Measurements from ENCODE around the gene FCN1.
"Not testable (repeated sequence)": the region's sequence is repeated elsewhere in the genome, so short reads cannot be mapped to it uniquely, and the experiment has no call there.

The FCN1 gene

DNA sequence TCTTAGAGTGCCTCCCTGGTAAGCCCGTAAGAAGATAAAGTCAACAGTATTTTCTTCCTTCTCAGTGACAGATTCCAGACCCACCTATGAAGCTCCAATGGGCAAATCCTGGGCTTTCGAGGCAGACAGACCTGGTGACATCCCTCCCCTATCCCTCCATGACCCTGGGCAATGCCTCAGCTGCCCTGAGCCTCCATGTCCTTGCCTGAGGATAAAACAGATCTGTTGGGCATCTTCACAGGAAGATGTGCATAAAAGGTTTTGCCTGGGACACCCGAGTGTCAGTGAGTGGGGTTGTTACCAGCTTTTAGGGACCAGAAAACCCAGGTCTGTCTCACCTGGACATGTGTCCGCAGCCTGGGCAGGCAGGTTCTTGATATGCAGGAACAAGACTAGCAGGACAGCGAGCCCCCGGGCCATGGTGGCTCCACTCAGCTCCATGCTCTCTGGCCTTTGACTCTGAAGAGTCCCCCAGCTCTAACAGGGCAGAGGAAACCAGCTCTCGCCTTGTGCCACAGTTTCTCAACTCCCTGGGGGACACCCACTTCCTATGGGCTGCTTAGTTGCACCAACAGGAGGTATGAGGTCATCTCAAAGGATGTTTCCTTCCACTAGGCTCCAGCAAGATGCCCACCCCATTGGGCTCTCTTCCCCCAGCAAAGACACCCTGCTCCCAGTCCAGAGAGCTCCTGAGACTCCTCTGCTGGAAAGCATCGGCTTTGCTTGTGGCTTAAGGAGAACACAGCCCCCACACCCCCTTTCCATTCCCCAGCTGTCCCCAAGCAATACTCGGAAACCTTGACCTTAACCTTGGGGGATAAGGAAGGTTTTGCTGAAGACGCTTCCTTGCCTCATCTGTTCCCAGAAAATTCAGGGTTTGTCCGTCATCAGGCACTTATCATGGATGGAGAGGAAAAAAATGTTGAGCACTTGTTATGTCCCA is at the start of gene FCN1:
FCN1 (minus strand) TSS at position 482 of the 943 bp plus-strand sequence; CDS start at position 441, 41 bp downstream.
- DNase-seq, result no peak

DNA sequence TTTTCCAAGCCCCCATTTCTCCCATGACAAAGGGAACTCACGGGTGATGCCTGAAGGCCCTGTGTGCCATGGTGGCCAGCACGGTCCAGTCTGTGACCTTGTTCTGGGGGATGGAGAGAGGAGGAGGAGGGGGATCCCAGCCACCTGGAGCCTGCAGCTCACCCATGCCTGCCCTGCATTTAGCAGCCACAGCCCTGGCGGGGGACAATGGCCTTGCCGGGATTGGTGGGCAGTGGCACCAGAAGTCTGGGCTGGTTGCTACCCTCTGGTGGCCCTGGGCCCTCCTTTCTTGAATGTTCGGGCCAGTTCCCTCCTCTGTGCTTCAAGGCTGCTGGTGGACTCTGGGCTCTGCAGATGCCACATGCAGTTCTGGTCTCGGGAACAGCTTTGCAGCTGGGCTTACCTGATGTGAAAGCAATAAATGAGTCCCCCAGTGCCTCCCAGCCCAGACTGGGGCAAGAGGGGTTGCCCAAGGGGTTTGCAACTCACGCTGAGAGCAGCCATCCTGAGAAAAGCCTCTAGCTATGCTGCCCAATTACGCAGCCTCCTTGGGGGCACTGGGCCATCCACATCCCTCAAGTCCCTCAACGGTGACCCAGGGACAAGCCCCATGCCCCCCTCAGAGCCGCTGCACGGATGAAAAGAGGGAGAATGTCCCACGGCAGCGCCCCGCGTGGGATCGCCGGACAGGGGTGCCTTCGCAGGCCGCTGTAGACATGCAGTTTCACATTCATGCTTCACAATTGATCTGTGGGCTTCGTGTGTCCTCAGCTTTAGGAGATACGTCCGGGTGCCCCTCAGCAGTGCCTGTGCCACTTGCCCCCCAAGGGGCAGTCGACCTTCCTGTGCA is 49.2 kb upstream of the FCN1 start:
- DNase-seq, result no peak

DNA sequence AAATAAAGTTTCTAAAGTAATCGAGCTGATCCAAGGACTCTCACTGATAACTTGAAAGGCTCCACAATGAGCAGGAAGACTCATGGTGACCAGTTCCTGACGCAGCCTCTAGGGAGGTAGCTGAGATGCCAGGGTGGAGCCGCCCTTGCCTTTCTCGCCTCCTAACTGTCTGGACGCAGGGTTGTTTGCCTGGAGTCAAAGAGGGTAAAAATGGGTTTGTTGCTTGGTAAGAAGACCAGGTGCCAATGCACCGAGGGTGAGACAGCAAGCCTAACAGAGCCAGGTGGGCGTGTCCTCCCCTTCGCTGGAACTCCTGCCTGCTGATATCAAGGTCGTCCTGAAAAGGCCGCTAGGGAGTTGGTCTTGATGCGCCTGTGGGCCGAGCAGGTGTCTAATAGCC is 48.6 kb upstream of the FCN1 start:
- no peak for DNase-seq

DNA sequence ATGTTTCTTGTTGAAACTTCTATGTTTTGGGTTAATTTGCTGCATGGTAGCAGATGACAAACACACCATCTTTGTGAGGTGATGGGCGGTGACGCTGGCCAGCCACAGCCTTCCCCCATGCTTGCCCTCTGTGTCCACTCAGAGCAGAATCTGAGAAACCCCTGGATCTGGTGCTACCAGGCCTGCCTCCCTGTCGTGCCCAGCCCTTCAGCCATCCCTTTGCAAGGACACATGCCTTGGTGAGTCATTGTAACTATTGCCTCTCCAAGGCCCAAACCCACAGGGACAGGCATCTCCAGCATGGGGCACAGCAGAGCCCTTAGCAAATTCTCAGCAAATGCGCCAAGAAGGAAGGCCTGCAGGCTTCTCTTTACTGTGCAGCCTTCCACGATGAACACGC is 48.1 kb upstream of the FCN1 start:
- no peak for DNase-seq

DNA sequence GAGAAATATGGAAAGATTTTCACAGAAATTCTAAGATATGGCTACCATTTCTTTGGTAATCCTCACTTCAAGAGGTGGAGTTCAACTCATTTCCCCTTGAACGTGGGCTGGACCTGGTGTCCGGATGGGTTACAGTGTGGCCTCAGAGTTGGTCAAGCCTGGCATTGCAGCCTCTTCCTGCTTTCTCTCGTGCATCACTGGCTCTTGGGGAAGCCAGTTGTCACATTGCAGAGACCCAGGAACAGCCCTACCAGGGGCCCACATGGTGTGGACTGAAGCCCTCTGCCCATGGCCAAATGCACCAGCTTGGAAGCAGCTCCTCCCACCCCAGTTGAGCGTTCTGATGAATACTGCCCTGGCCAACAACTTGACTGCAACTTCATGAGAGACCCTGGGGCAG is 47.7 kb upstream of the FCN1 start:
- DNase-seq, result no peak

DNA sequence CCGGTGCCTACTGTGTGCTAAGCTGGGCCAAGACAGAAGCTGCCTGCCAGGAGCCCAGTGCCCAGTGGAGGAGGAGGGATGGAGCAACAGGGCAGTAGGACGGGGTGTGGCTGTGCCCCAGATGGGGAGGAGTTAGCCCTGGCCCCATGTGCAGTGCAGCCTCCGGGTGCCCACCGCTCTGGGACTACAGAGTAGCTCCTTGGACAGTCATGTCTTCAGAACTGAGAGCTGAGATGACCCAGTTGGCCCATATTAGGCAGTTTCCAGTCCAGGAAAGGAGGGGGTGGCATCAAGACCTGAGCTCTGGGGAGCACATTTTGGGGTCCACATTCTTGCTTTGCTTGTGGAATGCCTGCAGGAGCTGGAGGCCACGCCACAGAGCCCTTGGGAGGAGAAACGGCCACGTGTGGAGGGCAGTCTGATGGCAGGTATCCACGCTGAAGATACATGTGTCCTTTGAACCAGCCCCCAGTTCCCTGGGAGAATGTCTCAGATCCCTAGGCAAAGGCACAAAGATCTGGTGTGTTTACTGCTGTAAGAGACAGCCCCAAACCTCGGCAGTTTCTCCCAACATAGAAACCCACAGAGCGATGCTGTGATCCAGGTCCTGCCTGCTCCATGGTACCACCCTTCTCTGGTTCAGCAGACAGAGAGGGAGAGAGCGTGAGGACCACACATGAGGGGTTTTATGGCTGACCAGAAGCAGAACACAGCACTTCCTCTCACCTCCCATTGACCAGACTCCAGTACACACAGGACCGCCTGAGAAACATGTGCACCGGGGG is 46.8 kb upstream of the FCN1 start:
- no peak for DNase-seq

DNA sequence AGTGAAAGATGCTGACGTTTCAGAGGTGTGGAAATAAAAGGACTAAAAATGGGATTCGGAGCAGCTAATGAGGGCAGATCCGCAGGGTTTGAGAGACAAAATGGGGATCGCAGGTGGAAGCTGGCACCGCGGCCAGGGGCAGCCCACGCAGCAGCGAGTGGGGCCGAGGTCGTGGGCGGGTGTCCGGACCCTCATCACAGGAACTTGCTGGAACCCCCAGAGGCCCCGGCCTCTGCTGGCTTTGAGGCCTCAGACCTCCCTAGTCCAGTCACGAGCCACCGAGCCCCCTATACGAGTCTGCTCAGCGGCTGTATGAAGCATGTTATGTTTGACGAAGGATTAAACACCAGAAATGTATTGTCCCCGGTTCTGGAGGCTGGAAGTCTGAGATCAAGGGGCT is 45.8 kb upstream of the FCN1 start:
- no peak for DNase-seq

DNA sequence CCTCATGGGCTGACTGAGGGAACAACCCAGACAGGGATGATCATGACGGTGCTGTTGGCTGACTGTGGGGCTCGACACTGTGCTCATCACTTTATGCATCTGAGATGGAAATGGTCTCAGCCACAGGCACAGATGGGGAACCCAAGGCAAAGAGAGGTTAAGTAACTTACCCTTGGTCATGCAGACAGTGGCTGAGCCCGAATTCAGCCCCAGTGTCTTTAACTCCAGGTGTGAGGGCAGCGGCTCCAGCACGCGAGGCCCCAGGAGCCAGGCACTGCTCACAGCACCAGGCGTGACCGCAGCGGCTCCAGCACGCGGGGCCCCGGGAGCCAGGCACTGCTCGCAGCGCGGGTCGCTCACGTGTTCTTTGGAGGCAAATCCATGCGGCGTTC is 45.3 kb upstream of the FCN1 start:
- no peak for DNase-seq

DNA sequence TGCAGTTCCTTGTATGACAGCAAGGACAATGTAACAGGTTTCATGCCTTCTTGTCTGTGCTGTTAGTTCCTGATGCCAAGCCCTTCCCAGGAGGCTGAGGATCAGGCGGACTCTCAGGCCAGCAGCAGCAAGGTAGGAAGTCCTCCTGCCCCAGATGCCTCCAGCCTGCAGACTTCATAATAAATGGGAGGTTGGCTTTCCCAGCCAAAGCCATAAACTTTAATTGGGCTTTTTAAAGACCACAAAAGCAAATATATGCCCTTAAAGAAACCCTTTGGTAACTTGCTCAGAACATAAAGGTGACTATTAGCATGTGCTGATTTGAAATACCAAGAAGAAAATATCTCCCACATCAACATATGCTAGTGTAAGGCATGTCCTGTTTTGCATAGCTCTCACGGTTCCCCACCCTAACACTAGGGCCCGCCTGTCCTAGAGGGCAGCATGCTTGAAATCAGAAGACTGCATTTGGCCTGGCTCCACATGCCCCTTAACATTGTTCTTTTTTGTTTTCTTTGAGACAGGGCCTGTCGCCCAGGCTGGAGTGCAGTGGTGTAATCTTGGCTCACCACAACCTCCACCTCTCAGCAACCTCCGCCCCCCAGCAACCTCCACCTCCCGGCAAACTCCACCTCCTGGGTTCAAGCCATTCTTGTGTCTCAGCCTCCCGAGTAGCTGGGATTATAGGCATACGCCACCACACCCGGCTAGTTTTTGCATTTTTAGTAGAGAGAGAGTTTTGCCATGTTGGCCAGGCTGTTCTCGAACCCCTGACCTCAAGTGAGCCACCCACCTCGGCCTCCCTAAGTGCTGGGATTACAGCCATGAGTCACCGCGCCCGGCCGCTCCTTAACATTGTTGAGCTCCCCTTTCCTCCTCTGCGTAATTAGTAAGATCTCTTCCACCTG is 44.6 kb upstream of the FCN1 start:
- DNase-seq, result no peak

DNA sequence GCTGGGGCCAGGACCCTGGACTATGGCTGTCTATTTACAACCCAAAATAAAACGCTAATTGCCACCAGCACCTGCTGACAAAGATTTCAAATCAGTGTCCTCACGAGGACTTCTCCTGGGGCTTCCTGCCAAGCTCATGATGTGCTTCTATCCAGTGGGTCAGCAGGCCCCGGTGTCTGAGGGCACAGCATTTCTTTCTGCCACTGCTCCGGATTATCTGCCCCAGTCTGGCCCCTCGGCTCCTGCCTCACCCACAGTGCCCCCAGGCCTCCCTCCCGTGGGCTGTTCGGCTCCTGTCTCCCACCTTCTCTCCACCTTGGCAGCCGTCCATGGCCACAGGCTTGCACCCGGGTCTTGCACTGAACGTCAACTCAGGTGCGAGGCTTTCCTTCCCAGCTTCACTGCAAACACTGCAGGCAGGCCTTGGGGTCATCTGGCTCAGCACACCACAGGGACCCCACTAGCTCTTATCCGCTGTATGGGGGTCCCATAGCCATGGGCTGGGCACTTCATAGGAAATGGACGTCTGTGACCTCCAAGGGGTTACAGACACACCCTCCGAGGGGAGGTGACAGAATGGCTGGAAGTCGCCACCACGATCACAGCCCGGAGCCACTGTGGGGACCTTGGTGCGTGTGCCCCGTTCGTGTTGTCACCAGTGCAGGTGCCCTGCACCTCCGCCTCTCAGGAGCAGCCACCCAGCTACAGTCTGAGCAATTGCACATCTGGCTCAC is 43.8 kb upstream of the FCN1 start:
- DNase-seq, result no peak

DNA sequence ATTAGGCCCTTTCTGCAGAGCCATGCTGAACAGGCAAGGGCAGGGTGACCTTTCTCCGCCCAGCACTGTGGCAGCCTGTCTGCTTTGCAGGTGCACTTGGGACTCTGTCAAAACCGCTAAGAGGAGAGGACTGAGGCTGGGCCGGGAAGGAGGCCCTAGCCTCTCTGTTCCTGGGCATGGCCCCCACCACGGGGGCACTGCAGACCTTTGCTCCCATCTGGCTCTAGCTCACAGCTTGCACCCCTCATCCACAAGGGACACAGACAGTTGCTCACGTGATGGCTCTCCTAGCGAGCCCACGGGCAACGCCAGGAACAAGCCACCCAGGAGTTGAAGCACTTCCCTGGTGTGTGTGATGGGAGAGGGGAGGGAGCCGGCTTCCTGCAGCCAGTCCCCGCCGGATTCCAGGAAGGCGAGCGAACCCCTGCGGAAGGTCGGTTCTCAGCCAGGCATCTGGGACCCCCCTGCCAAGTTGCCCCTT is 43.0 kb upstream of the FCN1 start:
- no peak for DNase-seq

DNA sequence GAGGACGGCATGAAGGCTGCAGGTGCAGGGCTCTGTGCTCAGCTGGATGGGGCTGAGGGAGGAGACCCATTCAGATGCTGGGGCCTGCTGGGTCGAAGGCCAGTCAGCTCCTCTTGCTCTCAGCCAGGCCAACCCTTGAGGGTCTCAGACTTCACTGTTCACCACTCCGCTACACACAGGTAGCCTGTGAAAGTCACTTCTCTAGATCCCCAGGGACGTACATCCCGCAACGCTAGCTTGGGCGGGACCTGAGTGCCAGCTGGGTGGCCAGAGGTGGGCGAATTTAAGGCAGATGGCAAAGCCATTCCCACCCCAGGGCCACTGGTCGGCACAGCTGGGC is 42.2 kb upstream of the FCN1 start:
- no peak for DNase-seq

DNA sequence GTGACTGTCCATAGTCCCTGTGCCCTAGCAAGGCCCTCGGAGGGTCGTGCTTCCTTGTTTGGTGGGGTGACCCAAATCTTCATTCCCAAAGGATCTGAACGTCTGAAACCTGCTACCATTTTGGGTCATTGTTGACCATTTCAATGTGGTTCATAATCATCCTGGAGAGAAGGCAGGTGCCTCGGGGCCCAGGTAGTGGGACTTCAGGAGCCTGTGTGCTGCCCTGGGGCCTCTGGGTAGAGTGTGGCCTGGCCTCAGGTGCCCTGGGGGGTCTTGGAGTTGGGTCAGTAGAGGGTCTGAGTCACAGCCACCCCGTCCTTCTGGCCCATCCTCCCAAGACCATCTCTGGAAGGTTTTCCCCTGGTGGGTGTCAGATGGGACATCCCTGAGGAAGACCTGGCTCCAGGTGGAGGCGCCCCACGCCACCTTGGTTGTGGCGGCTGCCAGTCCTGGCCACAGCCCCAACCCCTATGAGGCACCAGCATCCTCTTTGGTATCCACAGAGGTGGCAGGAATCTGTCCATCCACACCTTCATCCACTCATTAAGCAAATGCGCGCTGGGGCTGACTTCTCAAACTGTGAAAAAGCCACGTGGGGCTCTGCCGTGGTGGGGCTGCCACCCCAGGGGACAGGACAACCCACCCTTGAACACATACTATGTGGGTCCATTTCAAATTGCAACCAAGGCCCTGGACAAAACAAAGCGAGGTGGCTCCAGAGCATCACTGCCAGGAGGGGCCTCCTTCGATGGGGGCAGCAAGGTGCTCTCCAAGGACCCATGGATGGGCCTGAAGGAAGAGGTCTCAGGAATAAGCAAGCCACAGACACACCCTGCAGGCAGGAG is 41.6 kb upstream of the FCN1 start:
- DNase-seq, result no peak

DNA sequence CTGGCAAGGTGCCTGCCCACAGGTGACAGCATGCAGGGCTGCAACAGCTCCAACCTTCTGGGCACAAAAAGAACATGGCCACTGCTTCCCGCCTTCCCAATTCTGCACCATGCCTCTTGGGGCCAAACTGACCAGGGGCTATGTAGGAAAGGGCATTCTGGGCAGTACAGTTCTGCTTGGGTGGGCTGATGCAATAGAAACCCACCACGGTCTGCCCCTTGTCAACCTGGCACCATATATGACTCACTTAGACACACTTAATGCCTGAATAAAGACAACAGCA is 40.2 kb upstream of the FCN1 start:
- DNase-seq, result no peak

DNA sequence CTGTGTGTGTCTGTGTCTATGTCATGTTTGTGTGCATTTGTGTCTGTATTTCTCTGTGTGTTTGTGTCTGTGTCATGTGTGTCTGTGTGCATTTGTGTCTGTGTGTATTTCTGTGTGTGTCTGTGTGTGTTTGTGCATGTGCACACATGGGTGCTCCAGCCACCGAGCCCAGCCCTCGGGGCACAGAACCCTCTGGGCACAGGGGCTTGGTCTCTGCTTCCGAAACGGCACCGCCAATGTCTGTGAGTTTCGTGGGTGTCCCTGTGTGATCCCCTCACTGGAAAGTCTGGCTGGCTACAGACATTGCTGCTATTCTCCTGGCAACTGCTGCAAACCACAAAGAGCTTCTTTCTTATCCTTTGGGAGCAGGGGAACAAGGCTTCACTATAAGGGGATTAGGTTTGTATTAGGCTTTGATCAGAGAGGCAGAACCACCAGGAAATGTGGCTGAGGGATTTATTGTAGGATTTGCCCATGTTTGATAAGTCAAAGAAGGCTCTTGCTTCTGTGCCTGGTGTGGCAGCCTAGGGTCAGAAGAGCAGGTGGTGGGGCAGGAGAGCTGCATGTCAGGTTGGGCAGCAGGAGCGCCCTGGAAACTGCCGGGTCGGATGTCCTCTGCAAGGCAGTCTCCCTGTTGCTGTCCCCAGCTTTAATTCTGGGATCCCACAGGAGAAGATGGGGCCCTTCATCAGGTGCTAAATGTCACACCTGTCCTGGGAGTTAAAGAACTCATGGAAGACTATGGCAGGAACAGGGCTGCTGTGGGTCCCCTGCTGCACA is 39.6 kb upstream of the FCN1 start:
- DNase-seq, result no peak

DNA sequence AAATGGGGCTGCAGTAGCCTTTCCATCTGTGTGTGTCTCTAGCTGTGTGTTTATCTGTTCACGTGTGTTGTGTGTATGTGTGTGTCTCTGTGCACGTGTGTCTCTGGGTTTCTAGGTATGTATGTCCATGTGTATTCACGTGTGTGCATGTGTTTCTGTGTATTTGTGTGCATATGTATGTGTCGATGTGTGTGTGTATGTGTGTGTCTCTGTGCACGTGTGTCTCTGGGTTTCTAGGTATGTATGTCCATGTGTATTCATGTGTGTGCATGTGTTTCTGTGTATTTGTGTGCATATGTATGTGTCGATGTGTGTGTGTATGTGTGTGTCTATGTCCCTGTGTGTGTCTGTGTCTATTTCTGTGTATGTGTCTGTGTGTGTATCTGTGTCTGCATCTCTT is 38.7 kb upstream of the FCN1 start:
- DNase-seq, result not testable (repeated sequence)

DNA sequence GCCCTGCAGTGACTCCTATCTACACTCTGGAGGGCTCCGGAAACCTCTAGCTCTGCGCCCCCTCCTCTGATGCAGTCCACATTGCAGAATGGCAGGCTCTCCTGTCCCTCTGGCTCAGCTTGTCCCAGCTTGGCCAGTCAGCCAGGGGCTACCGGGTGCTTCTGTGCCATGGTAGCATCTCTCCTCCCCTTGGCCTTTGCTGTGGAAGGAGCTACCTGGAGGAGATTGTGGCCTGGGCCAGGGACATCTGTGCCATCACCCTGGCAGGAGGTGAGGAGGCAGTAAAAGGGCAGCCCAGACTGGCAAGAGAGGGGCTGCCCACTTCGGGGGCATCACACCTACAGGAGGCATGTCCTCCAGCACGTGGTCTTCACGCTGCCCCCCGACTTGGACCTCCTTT is 38.1 kb upstream of the FCN1 start:
- no peak for DNase-seq

DNA sequence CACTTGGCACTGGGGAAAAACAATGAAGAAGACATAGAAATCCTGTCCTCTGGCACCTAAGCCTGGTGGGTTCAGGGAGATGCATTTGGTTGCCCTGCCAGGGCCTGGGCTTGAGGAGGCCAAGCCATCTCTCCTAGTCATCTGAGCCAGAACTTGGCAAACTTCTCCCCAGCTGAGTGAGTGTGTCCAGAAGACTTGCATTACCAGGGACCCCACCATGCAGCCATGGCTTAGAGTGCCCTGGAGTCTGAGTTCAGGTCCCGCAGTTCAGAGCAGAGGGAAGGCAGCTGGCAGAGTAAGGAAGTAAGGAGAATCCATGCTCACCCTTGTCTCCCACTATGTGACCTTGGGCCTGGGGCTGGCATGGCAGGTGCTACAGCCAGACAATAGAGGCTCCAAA is 37.4 kb upstream of the FCN1 start:
- DNase-seq, result no peak

DNA sequence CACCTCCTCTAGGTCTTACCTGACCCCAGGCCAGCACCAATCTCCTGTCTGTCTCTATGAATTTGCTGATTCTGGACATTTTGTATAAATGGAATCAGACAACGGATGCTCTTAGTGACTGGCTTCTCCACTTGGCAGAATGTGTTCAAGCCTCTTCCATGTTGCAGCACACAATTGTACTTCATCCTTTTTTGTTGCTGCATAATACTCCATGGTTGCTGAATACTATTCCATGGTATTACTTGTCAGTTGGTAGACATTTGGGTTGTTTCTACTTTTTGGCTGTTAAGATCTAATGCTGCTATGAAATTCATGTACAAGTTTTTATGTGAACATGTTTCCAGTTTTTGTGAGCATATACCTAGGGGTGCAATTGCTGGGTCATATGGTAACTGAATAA is 34.3 kb upstream of the FCN1 start:
- DNase-seq, result no peak

DNA sequence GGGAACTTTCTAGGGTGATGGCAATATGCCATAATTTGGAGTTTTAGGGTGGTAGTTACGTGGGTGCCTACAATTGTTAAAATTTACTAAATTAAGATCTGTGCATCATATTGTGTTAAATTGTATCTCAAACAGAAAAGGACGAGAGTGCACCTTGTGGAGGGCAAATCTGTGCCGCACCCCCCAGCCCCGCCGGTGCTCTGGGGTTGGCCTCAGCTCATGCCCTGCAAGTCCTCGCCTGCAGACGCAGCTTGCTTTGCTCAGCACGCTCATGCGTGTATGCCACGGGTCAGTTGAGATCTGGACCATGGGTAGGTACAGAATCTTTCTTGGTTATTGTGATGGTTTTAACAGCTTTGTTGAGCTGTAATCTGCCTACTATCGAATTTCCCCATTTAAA is 33.7 kb upstream of the FCN1 start:
- DNase-seq, result no peak

Measured in fibroblast of upper back skin (primary cell).